K562 (cell line): ENCODE data around the gene SPOCK2. TPM values are rescaled to one million over a fixed set of nuclear protein-coding genes. Genes with fewer than 3 reads are reported as not detected.

Experiments used
- ATAC-seq: fragments of 200-7000 bp; cut with Tn5 transposase; 3 replicates; pipeline ENCODE4 v1.9.1; 2020; ENCODE audit warnings: moderate library complexity
- BruUV-seq: library from RNA; stranded (reverse); fragments of 400-500 nt; replicated peaks from 2 replicates; lab custom pipeline; 2021; lab: Mats Ljungman, UMichigan
- CTCF ChIA-PET: fragments of 300-600 bp; formaldehyde crosslinking; extraction: SDS; loops from one replicate; lab custom pipeline; 2021; ENCODE audit warnings: low intra/inter-chr PET ratio; lab: Yijun Ruan, JAX
- POLR2A ChIA-PET: fragments of 300-600, 350-650 bp; sonication (Branson Sonifier 250); formaldehyde crosslinking; extraction: SDS; loops from one replicate; lab custom pipeline; 2021; ENCODE audit warnings: antibody characterized with exemption, inconsistent platforms; lab: Yijun Ruan, JAX
- DNase-seq, 4 experiments: peaks; one replicate each; pipeline versions ENCODE4 v3.0.0 to v3.0.0-alpha.2; 2011 to 2018; ENCODE audit warnings: low spot score in 3 of 4, mixed read lengths in 3 of 4; ENCODE audit errors: extremely low read depth in 1 of 4
- FAIRE-seq: peaks from 2 replicates; lab custom pipeline; 2011; peaks lifted over from hg19 to GRCh38; lab: Jason Lieb, UNC
- H2AFZ ChIP-seq: 2 replicates; pipeline ENCODE4 v1.6.0; 2011; ENCODE audit warnings: low read depth, low read length, control low read depth, inconsistent platforms
- H3K27ac ChIP-seq: fragments of 200-600 bp; 3 replicates; pipeline ENCODE4 v1.8.0; 2011; ENCODE audit warnings: low read depth, mild to moderate bottlenecking, control low read depth, inconsistent platforms, low read length, moderate library complexity, mixed read lengths; ENCODE audit errors: extremely low read depth
- H3K27me3 ChIP-seq, 2 experiments: fragments of 300-600 bp in 1 of 2; 2 replicates in 1 of 2; 3 replicates in 1 of 2; pipeline versions ENCODE4 v1.6.0 to v1.8.0; 2011; ENCODE audit warnings: inconsistent platforms in 2 of 2, low read length in 2 of 2, mild to moderate bottlenecking in 1 of 2, mixed read lengths in 1 of 2, moderate library complexity in 1 of 2; ENCODE audit not compliant: control insufficient read depth in 2 of 2, insufficient read depth in 2 of 2
- H3K36me3 ChIP-seq: fragments of 300-600 bp; 3 replicates; pipeline ENCODE4 v1.8.0; 2011; ENCODE audit warnings: mild to moderate bottlenecking, low read length, inconsistent platforms; ENCODE audit not compliant: control insufficient read depth, insufficient read depth
- H3K4me1 ChIP-seq, 2 experiments: fragments of 200-600 bp in 1 of 2; replicated peaks in 1 of 2; 2 replicates in 1 of 2; 3 replicates in 1 of 2; pipeline versions ENCODE4 v1.5.1 to v1.8.0; 2011; ENCODE audit warnings: inconsistent platforms in 2 of 2, low read length in 2 of 2, mild to moderate bottlenecking in 1 of 2, mixed read lengths in 1 of 2, moderate library complexity in 1 of 2; ENCODE audit not compliant: control insufficient read depth in 2 of 2, insufficient read depth in 2 of 2
- H3K4me2 ChIP-seq: 2 replicates; pipeline ENCODE4 v1.6.1; 2011; ENCODE audit warnings: low read length, control low read depth, inconsistent platforms, mixed read lengths; ENCODE audit not compliant: insufficient read depth
- H3K4me3 ChIP-seq: fragments of 200-600 bp; sonication (generic), shearing (Covaris generic); 2 replicates; pipeline ENCODE4 v1.5.1; 2016; ENCODE audit warnings: control low read depth, inconsistent platforms
- H3K79me2 ChIP-seq: fragments of 200-600 bp; 3 replicates; pipeline ENCODE4 v1.8.0; 2011; ENCODE audit warnings: low read length, inconsistent platforms; ENCODE audit not compliant: control insufficient read depth, insufficient read depth
- H3K9ac ChIP-seq, 2 experiments: 2 replicates each; pipeline versions ENCODE4 v1.6.0 to v1.6.1; 2011; ENCODE audit warnings: low read depth in 2 of 2, low read length in 2 of 2, control low read depth in 1 of 2, inconsistent platforms in 1 of 2, mild to moderate bottlenecking in 1 of 2, mixed read lengths in 1 of 2; ENCODE audit not compliant: insufficient read depth in 1 of 2
- H3K9me1 ChIP-seq: one replicate; pipeline ENCODE4 v1.6.0; 2011; ENCODE audit warnings: inconsistent platforms, mild to moderate bottlenecking, low read length, moderate library complexity; ENCODE audit not compliant: control insufficient read depth, insufficient read depth
- H3K9me3 ChIP-seq: replicated peaks from 2 replicates; pipeline ENCODE4 v1.5.1; 2011; ENCODE audit warnings: low read depth, low read length, inconsistent platforms; ENCODE audit not compliant: control insufficient read depth, insufficient read depth
- H4K20me1 ChIP-seq: replicated peaks from 2 replicates; pipeline ENCODE4 v1.6.1; 2011; ENCODE audit warnings: low read length, inconsistent platforms, mixed read lengths; ENCODE audit not compliant: control insufficient read depth, insufficient read depth
- BRF1 ChIP-seq: IDR thresholded peaks from 3 replicates; pipeline ENCODE4 v1.6.1; 2011; ENCODE audit warnings: borderline replicate concordance, mild to moderate bottlenecking; ENCODE audit not compliant: insufficient read length; ENCODE audit errors: extremely low read depth
- RFX1 ChIP-seq: fragments of 450-650 bp; IDR thresholded peaks from 2 replicates; pipeline ENCODE4 v1.6.1; 2016; ENCODE audit warnings: mild to moderate bottlenecking, moderate library complexity
- SMAD4 ChIP-seq: fragments of 250-450 bp; sonication (Bioruptor Pico); conservative IDR thresholded peaks from 2 replicates; pipeline ENCODE4 v1.8.0; 2021; ENCODE audit warnings: inconsistent platforms, mild to moderate bottlenecking, moderate library complexity
- TFAM ChIP-seq: fragments of 250-450 bp; sonication (Bioruptor Pico); conservative IDR thresholded peaks from 2 replicates; pipeline ENCODE4 v1.5.0; 2021; ENCODE audit warnings: mild to moderate bottlenecking, moderate library complexity
- ZNF384 ChIP-seq: IDR thresholded peaks from 2 replicates; pipeline ENCODE4 v1.6.1; 2012; ENCODE audit warnings: low read depth, low read length, improper control_type of control experiment
- ZNF699 ChIP-seq: fragments of 250-450 bp; sonication (Bioruptor Pico); IDR thresholded peaks from 2 replicates; pipeline ENCODE4 v1.8.0; 2021; ENCODE audit warnings: mild to moderate bottlenecking, moderate library complexity; ENCODE audit not compliant: insufficient replicate concordance
- WGBS: fragments of 100-300 bp; shearing (Covaris generic); methylation state at CpG from one replicate; pipeline ENCODE4 v1.1.6; 2016; ENCODE audit warnings: low coverage, mixed read lengths; ENCODE audit not compliant: insufficient coverage; ENCODE audit errors: missing lambda C conversion rate; 5-methylcytosine and 5-hydroxymethylcytosine counted together
- in situ Hi-C: fragments of 300-500 bp; cut with MboI; formaldehyde crosslinking; loops from 4 replicates; pipeline ENCODE4 v1.15.0; 2018; ENCODE audit warnings: inconsistent platforms, mixed read lengths
- intact Hi-C: fragments of 100-400 bp; cut with micrococcal nuclease; formaldehyde crosslinking; loops from 2 replicates; pipeline ENCODE4 v1.14.2; 2022
- polyA plus RNA-seq, 8 experiments: library from polyadenylated mRNA; depleted of rRNA in 4 of 8; stranded (reverse) in 5 of 8; unstranded in 3 of 8; fragments of >200 nt; fragmentation: Nextera tagmentation in 2 of 8; fragmentation: Illumina TruSeq in 1 of 8; extraction: Ambion mirVana in 2 of 8; extraction: Trizol in 1 of 8; gene quantifications; 2 replicates each; pipeline versions ENCODE4 v1.2.1 to v1.2.3, GENCODE V29; 2011 to 2014; ENCODE audit warnings: inconsistent platforms in 1 of 8, missing spikeins in 1 of 8
- total RNA-seq, 7 experiments: library from RNA; depleted of rRNA in 6 of 7; stranded (reverse); fragments of >200 nt in 6 of 7; fragmentation: Illumina TruSeq in 2 of 7; extraction: Trizol in 2 of 7; gene quantifications; 2 replicates each; pipeline versions ENCODE4 v1.2.1 to v1.2.3, GENCODE V29; 2011 to 2021; ENCODE audit warnings: low replicate concordance in 1 of 7
- TF ChIP-seq, protein P1 (sequence below): fragments of 450-650 bp; IDR thresholded peaks from 2 replicates; pipeline ENCODE4 v1.6.1; 2016
- TF ChIP-seq, protein P2 (sequence below): fragments of 200-400 bp; formaldehyde crosslinking; IDR thresholded peaks from 2 replicates; pipeline ENCODE4 v1.6.1; 2017; ENCODE audit warnings: mild to moderate bottlenecking, low read depth, low read length, moderate library complexity
- TF ChIP-seq, protein P3 (sequence below), 2 experiments: fragments of 450-650 bp in 1 of 2; sonication (generic) in 1 of 2; formaldehyde crosslinking in 1 of 2; IDR thresholded peaks in 1 of 2; conservative IDR thresholded peaks in 1 of 2; 2 replicates each; pipeline versions ENCODE4 v1.6.1 to v1.8.1; 2016 to 2023; ENCODE audit warnings: mild to moderate bottlenecking in 2 of 2, moderate library complexity in 2 of 2, inconsistent platforms in 1 of 2, missing genetic modification reagents in 1 of 2
- TF ChIP-seq, protein P4 (sequence below): fragments of 250-450 bp; sonication (Bioruptor Pico); IDR thresholded peaks from 2 replicates; pipeline ENCODE4 v1.8.0; 2021; ENCODE audit warnings: moderate library complexity, mild to moderate bottlenecking, inconsistent platforms
- TF ChIP-seq, protein P5 (sequence below): IDR thresholded peaks from 2 replicates; pipeline ENCODE4 v1.6.1; 2014; ENCODE audit warnings: antibody characterized with exemption
- TF ChIP-seq, protein P6 (sequence below): fragments of 450-650 bp; formaldehyde crosslinking; IDR thresholded peaks from 2 replicates; pipeline ENCODE4 v1.4.0; 2020; ENCODE audit warnings: mild to moderate bottlenecking, moderate library complexity

SPOCK2 gene
- total and polyA plus RNA-seq, 9 of the 15 experiments (the other 6 are each of a cell fraction or from before 2014, with no cell fraction given): 0.04 to 0.86 (median 0.11) TPM; not detected in 2

DNA sequence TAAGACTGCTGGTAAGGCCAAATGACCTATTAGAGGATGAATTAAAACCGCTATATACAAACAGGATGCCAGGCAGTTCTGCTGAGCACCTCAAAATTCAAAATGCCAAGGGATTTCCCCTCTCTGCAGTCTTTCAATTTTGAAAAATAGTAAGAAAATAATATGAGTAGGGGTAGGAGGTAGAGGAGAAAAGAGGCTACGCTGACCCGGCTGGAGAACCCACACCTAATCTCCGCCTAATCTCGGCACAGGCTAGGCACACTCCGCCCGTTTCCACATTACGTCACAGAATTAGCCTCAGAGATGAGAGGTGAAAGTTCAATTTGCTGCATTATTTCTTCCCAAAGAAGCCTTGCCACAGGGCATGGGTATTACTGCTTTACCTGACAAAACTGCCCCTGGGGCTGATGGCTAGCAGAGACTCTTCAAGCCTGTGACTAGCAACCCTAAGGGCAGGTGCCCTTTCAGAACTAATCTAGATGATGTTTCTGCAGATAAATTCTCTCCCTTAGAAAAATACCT is 21.3 kb upstream of the SPOCK2 start:
- Histone ChIP-seq H3K9me3 (no peaks in the 10 kb centered on the region), H3K4me1 (no peaks in the 10 kb centered on the region), H3K4me3 (no peak overlapping the region), H2AFZ (no peak overlapping the region), H3K4me2 (no peak overlapping the region), H4K20me1 (no peaks in the 10 kb centered on the region), H3K9me1 (no peaks in the 10 kb centered on the region), H3K27me3 (no peaks in the 10 kb centered on the region), H3K36me3 (no peaks in the 10 kb centered on the region), H3K27ac (no peak overlapping the region), H3K9ac (no peak overlapping the region), H3K79me2 (no peaks in the 10 kb centered on the region)
- in situ Hi-C loops (no loop called here), intact Hi-C loops (no loop called here)
- 78% methylated on average over 8 of the region's 8 CpGs for WGBS
- DNase-seq: no peak
- no peak for FAIRE-seq
- CTCF ChIA-PET: interaction anchor here (0.7 kb wide), 1 partner anchor 39 kb away, joined by 3 read pairs; no protein-coding TSS in a partner anchor
- POLR2A ChIA-PET: interaction anchor here (1.0 to 1.2 kb wide), 2 partner anchors 19 to 70 kb away, joined by 3 to 4 read pairs; no protein-coding TSS in a partner anchor
- ATAC-seq: no peak
- no TSS peak for BruUV-seq
- TF ChIP-seq, protein P1, sequence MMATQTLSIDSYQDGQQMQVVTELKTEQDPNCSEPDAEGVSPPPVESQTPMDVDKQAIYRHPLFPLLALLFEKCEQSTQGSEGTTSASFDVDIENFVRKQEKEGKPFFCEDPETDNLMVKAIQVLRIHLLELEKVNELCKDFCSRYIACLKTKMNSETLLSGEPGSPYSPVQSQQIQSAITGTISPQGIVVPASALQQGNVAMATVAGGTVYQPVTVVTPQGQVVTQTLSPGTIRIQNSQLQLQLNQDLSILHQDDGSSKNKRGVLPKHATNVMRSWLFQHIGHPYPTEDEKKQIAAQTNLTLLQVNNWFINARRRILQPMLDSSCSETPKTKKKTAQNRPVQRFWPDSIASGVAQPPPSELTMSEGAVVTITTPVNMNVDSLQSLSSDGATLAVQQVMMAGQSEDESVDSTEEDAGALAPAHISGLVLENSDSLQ: no peak
- TF ChIP-seq, protein P2, sequence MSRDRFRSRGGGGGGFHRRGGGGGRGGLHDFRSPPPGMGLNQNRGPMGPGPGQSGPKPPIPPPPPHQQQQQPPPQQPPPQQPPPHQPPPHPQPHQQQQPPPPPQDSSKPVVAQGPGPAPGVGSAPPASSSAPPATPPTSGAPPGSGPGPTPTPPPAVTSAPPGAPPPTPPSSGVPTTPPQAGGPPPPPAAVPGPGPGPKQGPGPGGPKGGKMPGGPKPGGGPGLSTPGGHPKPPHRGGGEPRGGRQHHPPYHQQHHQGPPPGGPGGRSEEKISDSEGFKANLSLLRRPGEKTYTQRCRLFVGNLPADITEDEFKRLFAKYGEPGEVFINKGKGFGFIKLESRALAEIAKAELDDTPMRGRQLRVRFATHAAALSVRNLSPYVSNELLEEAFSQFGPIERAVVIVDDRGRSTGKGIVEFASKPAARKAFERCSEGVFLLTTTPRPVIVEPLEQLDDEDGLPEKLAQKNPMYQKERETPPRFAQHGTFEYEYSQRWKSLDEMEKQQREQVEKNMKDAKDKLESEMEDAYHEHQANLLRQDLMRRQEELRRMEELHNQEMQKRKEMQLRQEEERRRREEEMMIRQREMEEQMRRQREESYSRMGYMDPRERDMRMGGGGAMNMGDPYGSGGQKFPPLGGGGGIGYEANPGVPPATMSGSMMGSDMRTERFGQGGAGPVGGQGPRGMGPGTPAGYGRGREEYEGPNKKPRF: no peak
- TF ChIP-seq BRF1: no peak
- TF ChIP-seq RFX1: no peak
- TF ChIP-seq ZNF384: no peak
- TF ChIP-seq ZNF699: no peak
- no peak for TF ChIP-seq TFAM (CRISPR knock-in tag)
- no peak for TF ChIP-seq SMAD4 (CRISPR knock-in tag)
- TF ChIP-seq, protein P3, sequence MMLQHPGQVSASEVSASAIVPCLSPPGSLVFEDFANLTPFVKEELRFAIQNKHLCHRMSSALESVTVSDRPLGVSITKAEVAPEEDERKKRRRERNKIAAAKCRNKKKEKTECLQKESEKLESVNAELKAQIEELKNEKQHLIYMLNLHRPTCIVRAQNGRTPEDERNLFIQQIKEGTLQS (IDR thresholded peaks at IDR 0.05): no peak
- TF ChIP-seq, protein P3 (CRISPR knock-in tag; conservative IDR thresholded peaks at IDR 0.05): no peak
- TF ChIP-seq, protein P4, sequence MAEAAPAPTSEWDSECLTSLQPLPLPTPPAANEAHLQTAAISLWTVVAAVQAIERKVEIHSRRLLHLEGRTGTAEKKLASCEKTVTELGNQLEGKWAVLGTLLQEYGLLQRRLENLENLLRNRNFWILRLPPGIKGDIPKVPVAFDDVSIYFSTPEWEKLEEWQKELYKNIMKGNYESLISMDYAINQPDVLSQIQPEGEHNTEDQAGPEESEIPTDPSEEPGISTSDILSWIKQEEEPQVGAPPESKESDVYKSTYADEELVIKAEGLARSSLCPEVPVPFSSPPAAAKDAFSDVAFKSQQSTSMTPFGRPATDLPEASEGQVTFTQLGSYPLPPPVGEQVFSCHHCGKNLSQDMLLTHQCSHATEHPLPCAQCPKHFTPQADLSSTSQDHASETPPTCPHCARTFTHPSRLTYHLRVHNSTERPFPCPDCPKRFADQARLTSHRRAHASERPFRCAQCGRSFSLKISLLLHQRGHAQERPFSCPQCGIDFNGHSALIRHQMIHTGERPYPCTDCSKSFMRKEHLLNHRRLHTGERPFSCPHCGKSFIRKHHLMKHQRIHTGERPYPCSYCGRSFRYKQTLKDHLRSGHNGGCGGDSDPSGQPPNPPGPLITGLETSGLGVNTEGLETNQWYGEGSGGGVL (CRISPR knock-in tag): no peak
- TF ChIP-seq, protein P5, sequence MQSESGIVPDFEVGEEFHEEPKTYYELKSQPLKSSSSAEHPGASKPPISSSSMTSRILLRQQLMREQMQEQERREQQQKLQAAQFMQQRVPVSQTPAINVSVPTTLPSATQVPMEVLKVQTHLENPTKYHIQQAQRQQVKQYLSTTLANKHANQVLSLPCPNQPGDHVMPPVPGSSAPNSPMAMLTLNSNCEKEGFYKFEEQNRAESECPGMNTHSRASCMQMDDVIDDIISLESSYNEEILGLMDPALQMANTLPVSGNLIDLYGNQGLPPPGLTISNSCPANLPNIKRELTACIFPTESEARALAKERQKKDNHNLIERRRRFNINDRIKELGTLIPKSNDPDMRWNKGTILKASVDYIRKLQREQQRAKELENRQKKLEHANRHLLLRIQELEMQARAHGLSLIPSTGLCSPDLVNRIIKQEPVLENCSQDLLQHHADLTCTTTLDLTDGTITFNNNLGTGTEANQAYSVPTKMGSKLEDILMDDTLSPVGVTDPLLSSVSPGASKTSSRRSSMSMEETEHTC: no peak
- TF ChIP-seq, protein P6, sequence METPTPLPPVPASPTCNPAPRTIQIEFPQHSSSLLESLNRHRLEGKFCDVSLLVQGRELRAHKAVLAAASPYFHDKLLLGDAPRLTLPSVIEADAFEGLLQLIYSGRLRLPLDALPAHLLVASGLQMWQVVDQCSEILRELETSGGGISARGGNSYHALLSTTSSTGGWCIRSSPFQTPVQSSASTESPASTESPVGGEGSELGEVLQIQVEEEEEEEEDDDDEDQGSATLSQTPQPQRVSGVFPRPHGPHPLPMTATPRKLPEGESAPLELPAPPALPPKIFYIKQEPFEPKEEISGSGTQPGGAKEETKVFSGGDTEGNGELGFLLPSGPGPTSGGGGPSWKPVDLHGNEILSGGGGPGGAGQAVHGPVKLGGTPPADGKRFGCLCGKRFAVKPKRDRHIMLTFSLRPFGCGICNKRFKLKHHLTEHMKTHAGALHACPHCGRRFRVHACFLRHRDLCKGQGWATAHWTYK: no peak
